Fibroblast of skin of right biceps (primary cell): ENCODE results near the gene MXRA5.
"Not testable (repeated sequence)": the region's sequence is repeated elsewhere in the genome, so short reads cannot be mapped to it uniquely, and the experiment has no call there.

Source experiments
- DNase-seq: peaks from one replicate; pipeline ENCODE4 v3.0.0-alpha.2; 2013

MXRA5 gene

GRCh38 chrX:3320471-3321046, 25.9 kb downstream of the MXRA5 start:
- no peak for DNase-seq

GRCh38 chrX:3317191-3317718, 29.2 kb downstream of the MXRA5 start:
- no peak for DNase-seq

GRCh38 chrX:3312109-3312508, 34.3 kb downstream of the MXRA5 start:
- no peak for DNase-seq

- peak; percentile 40 for DNase-seq
Measured at GRCh38 chrX:3307881-3308280, 38.6 kb downstream of the MXRA5 start.

GRCh38 chrX:3299636-3300035, 46.8 kb downstream of the MXRA5 start:
- DNase-seq, result peak; percentile 23

GRCh38 chrX:3295731-3296130, 50.7 kb downstream of the MXRA5 start:
- DNase-seq, result peak; percentile 22

- DNase-seq, result peak; percentile 56
Measured at GRCh38 chrX:3293251-3293650, 53.2 kb downstream of the MXRA5 start.

GRCh38 chrX:3290561-3290960, 55.9 kb downstream of the MXRA5 start:
- peak; percentile 25 for DNase-seq

- DNase-seq, result peak; percentile 91
Measured at GRCh38 chrX:3286196-3286945, 60.1 kb downstream of the MXRA5 start.

- DNase-seq, result peak; percentile 16
Measured at GRCh38 chrX:3280706-3281105, 65.7 kb downstream of the MXRA5 start.

GRCh38 chrX:3273668-3274067, 72.8 kb downstream of the MXRA5 start:
- DNase-seq, result not testable (repeated sequence)

GRCh38 chrX:3271834-3272186, 74.6 kb downstream of the MXRA5 start:
- DNase-seq, result peak; percentile 94

- peak; percentile 32 for DNase-seq
Measured at GRCh38 chrX:3271183-3271833, 75.1 kb downstream of the MXRA5 start.

- DNase-seq, result peak; percentile 86
Measured at GRCh38 chrX:3268829-3269228, 77.6 kb downstream of the MXRA5 start.

- DNase-seq, result no peak
Measured at GRCh38 chrX:3263681-3264126, 82.7 kb downstream of the MXRA5 start.

GRCh38 chrX:3262901-3263300, 83.6 kb downstream of the MXRA5 start:
- DNase-seq, result peak; percentile 92
